HG03520 (cell line): ENCODE data around the gene PCDHB4.
"Not testable (repeated sequence)": the region's sequence is repeated elsewhere in the genome, so short reads cannot be mapped to it uniquely, and the experiment has no call there.

Source experiments
- ATAC-seq: cut with Tn5 transposase; IDR thresholded peaks from one replicate; pipeline ENCODE4 v1.9.1; 2021; ENCODE audit warnings: mild to moderate bottlenecking, moderate library complexity; ENCODE audit not compliant: unreplicated experiment

PCDHB4 gene

DNA sequence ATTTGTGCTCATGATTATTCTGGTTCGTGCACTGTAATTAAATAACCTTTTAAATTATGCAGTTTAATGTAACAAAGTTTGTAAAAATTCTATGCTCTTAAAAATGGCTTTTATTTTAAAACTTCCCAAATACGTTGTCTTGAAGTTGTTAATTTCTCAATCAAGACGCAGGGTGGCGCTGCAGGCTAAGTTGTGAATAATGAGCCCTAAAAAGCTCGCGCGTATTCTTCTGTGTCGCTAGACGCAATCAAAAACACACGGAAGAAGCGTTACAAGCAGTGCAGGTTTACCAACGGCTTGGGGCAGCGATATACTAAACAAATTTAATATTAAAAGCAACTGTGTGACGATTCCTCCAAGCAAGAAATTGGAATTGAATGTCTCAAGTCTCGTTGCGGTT lies at the start of gene PCDHB4:
Gene PCDHB4 (plus strand): TSS at position 256 of the 400 bp plus-strand sequence. CDS start 181 bp downstream, outside the sequence.
- no peak for ATAC-seq

DNA sequence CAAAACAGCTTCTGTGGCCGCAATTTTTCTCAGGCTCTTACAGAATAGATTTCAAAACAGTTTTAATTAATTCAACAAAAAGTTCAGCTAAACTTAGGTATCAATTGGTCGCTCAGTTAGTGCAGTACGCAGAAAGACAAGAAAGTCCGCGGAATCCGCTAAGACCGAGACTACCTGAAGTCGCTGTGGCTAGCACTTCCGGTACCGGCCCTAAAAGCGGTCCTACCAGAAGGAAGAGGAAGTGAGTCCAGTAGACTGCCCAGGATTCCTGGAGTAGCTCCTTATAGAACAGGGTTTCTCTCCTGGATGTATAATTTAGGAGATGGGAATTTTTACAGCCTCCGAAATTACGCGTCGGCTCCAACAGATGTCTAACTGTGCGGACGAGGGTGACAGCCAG lies 43.8 kb upstream of the PCDHB4 start:
- no peak for ATAC-seq

DNA sequence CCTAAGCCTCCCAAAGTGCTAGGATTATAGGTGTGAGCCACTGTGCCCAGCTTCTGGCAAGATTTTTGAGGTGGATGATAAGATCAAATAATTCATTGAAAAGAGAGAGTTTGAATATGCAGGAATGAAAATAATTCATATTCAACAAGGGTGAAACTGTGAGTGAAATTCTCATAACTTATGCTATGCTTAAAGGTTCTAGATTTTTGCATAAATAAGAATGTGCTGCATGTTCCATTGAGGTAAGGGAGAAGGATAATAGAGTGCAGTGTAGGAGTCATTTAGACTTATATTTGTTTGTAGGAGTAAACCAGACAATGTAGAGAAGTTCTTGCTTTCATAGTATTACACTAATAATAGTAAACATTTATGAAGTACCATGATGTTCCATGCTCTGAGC lies 39.4 kb upstream of the PCDHB4 start:
- no peak for ATAC-seq

DNA sequence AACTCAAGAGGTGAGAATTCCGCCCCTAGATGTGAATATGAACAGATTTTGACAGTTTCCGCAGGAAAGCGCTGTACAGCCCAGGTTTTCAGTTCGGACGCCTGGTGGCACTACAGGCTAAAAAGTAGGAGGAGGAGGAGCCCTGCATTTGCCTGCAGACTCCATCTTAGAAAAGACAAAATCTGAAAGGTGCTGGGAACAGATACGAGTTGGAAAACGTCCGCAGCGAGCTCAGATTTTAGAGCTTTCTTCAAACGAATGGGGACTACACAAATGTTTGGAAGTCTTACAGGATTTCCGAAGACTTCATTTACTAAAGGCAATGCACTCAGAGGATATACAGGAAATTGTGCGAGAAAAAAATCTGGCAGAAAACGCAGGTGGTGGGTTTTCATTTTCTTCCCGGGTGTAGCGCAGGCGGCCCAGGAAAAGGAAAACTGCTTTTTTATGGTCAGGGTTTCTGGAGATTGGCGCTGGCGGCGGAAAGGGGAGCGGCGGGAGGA lies 37.1 kb upstream of the PCDHB4 start:
- ATAC-seq: no peak

DNA sequence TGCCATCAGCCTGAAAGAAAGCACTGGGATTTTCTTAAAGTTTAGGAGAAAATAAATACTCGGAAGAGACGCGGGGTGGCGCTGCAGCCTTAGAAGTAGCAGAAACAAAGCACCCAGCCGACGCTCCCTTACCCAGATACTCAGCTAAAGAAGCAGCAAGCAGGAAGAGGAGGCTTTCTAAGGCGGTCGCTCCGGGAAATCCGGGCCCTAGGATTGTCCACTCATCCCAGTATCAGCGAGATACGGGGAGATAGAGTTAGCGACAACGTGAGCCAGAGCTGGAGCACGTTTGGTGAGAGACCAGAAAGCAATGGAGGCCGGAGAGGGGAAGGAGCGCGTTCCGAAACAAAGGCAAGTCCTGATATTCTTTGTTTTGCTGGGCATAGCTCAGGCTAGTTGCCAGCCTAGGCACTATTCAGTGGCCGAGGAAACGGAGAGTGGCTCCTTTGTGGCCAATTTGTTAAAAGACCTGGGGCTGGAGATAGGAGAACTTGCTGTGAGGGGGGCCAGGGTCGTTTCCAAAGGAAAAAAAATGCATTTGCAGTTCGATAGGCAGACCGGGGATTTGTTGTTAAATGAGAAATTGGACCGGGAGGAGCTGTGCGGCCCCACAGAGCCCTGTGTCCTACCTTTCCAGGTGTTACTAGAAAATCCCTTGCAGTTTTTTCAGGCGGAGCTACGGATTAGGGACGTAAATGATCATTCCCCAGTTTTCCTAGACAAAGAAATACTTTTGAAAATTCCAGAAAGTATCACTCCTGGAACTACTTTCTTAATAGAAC lies 26.9 kb upstream of the PCDHB4 start, which contains the start of gene PCDHB2:
Gene PCDHB2 (plus strand): TSS at position 135 of the 782 bp plus-strand sequence. CDS start 176 bp downstream, at position 311.
- ATAC-seq: no peak

DNA sequence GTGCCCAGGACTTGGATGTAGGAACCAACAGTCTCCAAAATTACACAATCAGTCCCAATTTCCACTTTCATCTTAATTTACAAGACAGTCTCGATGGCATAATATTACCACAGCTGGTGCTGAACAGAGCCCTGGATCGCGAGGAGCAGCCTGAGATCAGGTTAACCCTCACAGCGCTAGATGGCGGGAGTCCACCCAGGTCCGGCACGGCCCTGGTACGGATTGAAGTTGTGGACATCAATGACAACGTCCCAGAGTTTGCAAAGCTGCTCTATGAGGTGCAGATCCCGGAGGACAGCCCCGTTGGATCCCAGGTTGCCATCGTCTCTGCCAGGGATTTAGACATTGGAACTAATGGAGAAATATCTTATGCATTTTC lies 26.4 kb upstream of the PCDHB4 start:
- ATAC-seq: no peak

DNA sequence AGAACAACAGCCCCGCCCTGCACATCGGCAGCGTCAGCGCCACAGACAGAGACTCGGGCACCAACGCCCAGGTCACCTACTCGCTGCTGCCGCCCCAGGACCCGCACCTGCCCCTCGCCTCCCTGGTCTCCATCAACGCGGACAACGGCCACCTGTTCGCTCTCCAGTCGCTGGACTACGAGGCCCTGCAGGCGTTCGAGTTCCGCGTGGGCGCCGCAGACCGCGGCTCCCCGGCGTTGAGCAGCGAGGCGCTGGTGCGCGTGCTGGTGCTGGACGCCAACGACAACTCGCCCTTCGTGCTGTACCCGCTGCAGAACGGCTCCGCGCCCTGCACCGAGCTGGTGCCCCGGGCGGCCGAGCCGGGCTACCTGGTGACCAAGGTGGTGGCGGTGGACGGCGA lies 25.4 kb upstream of the PCDHB4 start:
- not testable (repeated sequence) for ATAC-seq

DNA sequence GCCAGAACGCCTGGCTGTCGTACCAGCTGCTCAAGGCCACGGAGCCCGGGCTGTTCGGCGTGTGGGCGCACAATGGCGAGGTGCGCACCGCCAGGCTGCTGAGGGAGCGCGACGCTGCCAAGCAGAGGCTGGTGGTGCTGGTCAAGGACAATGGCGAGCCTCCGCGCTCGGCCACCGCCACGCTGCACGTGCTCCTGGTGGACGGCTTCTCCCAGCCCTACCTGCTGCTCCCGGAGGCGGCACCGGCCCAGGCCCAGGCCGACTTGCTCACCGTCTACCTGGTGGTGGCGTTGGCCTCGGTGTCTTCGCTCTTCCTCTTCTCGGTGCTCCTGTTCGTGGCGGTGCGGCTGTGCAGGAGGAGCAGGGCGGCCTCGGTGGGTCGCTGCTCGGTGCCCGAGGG lies 25.0 kb upstream of the PCDHB4 start:
- ATAC-seq: not testable (repeated sequence)

DNA sequence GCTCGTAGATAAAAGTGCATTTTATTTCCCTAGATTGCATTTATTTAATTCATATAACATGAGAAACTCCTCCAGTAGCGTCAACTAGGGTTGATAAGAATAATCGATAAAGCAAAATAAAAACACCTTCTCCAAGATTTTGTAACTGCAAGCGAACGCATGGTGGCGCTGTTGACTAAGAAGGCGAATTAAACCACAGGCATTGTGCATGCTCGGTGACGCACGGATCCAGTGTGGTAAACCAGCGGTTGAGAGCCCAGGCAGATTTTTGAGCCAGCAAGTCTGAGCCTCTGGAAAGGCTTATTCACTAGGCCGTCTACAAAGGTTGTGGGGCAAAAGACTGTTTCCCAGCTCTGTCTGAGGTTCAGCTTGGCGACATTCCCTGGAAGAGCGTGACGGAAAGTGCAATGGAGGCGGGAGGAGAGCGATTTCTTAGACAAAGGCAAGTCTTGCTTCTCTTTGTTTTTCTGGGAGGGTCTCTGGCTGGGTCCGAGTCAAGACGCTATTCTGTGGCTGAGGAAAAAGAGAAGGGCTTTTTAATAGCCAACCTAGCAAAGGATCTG lies 21.3 kb upstream of the PCDHB4 start, which contains the start of gene PCDHB3:
Gene PCDHB3 (plus strand): TSS at position 231 of the 563 bp plus-strand sequence. CDS start 177 bp downstream, at position 408.
- no peak for ATAC-seq

DNA sequence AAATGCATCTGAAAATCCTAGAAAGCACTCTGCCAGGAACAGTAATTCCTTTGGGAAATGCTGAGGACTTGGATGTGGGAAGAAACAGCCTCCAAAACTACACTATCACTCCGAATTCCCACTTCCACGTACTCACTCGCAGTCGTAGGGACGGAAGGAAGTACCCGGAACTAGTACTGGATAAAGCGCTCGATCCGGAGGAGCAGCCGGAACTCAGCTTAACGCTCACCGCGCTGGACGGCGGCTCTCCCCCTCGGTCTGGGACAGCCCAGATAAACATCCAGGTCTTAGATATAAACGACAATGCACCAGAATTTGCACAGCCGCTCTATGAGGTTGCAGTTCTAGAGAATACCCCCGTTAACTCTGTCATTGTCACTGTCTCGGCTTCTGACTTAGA lies 20.6 kb upstream of the PCDHB4 start:
- ATAC-seq: no peak

DNA sequence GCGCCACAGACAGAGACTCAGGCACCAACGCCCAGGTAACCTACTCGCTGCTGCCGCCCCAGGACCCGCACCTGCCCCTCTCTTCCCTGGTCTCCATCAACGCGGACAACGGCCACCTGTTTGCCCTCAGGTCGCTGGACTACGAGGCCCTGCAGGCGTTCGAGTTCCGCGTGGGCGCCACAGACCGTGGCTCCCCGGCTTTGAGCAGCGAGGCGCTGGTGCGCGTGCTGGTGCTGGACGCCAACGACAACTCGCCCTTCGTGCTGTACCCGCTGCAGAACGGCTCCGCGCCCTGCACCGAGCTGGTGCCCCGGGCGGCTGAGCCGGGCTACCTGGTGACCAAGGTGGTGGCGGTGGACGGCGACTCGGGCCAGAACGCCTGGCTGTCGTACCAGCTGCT lies 19.5 kb upstream of the PCDHB4 start:
- ATAC-seq: not testable (repeated sequence)

DNA sequence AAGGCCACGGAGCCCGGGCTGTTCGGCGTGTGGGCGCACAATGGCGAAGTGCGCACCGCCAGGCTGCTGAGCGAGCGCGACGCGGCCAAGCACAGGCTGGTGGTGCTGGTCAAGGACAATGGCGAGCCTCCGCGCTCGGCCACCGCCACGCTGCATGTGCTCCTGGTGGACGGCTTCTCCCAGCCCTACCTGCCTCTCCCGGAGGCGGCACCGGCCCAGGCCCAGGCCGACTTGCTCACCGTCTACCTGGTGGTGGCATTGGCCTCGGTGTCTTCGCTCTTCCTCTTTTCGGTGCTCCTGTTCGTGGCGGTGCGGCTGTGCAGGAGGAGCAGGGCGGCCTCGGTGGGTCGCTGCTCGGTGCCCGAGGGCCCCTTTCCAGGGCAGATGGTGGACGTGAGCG lies 19.1 kb upstream of the PCDHB4 start:
- not testable (repeated sequence) for ATAC-seq

DNA sequence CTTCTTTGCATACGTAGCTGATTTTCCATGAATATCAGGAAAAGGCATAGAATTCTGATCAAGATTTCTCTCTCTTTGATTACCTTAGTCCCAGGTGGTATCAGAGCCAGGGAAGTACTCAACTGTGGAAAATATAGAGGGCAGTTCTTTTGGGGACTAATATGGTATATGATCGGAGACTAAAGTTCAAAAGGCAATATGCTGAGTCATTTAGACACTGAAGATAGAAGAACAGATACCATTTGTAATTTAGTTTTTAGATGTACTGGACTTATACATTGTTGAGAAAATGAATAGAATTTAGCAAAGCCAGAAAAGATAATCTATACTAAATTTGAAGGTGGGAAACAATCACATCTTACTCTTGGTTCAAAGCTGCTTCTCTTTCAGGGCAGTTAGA lies 16.3 kb upstream of the PCDHB4 start:
- ATAC-seq: no peak

DNA sequence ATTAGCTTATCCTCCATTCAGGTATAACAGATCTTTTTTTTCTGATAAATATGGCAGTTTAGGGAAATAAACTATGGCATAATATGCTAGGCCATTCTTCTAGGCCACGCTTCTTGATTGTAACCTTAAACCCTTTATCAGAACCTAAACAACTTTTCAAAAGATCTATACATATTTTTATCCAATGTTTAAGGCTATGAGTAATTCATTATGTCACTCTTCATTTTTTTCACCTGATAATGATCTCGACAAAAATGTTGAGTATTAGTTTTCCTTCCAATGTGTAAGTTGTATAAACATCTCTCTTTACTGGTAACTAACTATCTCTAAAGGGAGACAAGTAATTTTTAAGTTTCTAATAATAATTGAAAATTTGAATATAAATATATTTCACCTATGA lies 2.4 kb upstream of the PCDHB4 start:
- ATAC-seq: no peak

DNA sequence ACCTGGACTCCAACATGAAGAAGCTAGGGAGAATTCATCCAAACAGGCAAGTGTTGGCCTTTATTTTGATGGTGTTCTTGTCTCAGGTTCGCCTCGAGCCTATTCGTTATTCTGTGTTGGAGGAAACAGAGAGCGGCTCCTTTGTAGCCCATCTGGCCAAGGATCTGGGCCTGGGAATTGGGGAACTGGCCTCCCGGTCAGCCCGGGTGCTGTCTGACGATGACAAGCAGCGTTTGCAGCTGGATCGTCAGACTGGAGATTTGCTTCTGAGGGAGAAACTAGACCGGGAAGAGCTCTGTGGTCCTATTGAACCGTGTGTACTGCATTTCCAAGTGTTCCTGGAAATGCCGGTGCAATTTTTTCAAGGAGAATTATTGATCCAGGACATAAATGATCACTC lies 367 bp downstream of the PCDHB4 start:
- ATAC-seq: no peak

DNA sequence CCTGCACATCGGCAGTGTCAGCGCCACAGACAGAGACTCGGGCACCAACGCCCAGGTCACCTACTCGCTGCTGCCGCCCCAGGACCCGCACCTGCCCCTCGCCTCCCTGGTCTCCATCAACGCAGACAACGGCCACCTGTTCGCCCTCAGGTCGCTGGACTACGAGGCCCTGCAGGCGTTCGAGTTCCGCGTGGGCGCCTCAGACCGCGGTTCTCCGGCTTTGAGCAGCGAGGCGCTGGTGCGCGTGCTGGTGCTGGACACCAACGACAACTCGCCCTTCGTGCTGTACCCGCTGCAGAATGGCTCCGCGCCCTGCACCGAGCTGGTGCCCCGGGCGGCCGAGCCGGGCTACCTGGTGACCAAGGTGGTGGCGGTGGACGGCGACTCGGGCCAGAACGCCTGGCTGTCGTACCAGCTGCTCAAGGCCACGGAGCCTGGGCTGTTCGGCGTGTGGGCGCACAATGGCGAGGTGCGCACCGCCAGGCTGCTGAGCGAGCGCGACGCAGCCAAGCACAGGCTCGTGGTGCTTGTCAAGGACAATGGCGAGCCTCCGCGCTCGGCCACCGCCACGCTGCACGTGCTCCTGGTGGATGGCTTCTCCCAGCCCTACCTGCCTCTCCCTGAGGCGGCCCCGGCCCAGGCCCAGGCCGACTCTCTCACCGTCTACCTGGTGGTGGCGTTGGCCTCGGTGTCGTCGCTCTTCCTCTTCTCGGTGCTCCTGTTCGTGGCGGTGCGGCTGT lies 1.9 kb downstream of the PCDHB4 start:
- ATAC-seq: not testable (repeated sequence)

DNA sequence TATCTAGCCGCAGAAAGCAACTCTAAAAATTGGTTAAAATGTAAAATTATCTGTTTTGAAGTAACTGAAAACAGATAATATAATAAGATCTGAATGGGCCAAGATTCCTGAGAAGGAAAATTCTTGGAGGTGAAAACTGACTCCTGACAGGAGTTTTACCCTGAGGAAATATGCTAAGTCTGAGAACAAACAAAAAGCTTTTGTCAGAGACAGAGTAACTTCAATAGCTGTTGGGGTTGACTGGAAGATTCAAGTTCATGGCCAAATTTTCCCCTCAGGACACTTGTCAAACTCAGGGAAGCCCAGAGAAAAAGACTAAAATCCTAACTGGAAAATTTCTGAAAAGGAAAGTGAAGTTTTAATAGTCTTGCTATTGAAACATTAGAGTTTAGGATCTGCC lies 5.7 kb downstream of the PCDHB4 start:
- no peak for ATAC-seq

DNA sequence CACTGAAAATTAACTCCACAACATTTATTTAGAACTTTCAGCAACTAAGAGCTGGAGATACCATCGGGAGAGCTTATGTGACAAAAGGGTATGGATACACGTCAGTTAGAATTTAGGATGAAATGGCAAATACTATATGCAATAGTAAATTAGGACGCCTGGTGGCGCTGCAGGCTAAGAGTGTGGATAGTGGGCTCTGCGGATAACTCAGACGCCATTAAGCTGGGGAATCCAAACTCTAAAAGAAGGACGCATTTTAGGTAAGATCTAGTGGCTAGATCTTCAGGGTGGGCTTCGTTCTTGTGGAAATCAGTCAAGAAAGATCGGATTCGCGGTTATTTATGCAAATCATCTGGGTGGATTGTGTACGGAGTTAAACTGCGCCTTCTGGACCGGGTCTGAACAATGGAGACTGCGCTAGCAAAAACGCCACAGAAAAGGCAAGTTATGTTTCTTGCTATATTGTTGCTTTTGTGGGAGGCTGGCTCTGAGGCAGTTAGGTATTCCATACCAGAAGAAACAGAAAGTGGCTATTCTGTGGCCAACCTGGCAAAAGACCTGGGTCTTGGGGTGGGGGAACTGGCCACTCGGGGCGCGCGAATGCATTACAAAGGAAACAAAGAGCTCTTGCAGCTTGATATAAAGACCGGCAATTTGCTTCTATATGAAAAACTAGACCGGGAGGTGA lies 13.6 kb downstream of the PCDHB4 start, which contains the start of gene PCDHB5:
Gene PCDHB5 (plus strand): TSS at position 177 of the 688 bp plus-strand sequence. CDS start 229 bp downstream, at position 406.
- no peak for ATAC-seq

DNA sequence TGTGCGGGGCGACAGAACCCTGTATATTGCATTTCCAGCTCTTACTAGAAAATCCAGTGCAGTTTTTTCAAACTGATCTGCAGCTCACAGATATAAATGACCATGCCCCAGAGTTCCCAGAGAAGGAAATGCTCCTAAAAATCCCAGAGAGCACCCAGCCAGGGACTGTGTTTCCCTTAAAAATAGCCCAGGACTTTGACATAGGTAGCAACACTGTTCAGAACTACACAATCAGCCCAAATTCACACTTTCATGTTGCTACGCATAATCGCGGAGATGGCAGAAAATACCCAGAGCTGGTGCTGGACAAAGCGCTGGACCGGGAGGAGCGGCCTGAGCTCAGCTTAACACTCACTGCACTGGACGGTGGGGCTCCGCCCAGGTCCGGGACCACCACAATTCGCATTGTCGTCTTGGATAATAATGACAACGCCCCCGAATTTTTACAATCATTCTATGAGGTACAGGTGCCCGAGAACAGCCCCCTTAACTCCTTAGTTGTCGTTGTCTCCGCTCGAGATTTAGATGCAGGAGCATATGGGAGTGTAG lies 14.2 kb downstream of the PCDHB4 start:
- no peak for ATAC-seq

DNA sequence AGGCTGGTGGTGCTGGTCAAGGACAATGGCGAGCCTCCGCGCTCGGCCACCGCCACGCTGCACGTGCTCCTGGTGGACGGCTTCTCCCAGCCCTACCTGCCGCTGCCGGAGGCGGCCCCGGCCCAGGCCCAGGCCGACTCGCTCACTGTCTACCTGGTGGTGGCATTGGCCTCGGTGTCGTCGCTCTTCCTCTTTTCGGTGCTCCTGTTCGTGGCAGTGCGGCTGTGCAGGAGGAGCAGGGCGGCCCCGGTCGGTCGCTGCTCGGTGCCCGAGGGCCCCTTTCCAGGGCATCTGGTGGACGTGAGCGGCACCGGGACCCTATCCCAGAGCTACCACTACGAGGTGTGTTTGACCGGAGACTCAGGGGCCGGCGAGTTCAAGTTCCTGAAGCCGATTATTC lies 15.7 kb downstream of the PCDHB4 start:
- not testable (repeated sequence) for ATAC-seq
